ENCODE measurements around the gene BOD1.

- TF ChIP-seq CREB1 (IDR thresholded peaks at IDR 0.05; ENCODE audit: low read depth) = no peak
- TF ChIP-seq REST (IDR thresholded peaks at IDR 0.05; ENCODE audit: low read depth) = no peak
- no peak for TF ChIP-seq TEAD4 (IDR thresholded peaks at IDR 0.05)
- no peak for TF ChIP-seq YY1 (IDR thresholded peaks at IDR 0.05; ENCODE audit: low read depth)
- no peak for TF ChIP-seq TCF12 (IDR thresholded peaks at IDR 0.05; ENCODE audit: low read depth)
- TF ChIP-seq RAD21 (IDR thresholded peaks at IDR 0.05; ENCODE audit: low read depth) = no peak
- TF ChIP-seq CEBPB (IDR thresholded peaks at IDR 0.05) = no peak
- TF ChIP-seq EGR1 (IDR thresholded peaks at IDR 0.05) = no peak
- no peak for TF ChIP-seq EP300 (IDR thresholded peaks at IDR 0.05; ENCODE audit: borderline replicate concordance)
- no peak for TF ChIP-seq MAX (IDR thresholded peaks at IDR 0.05)
Measured at GRCh38 chr5:173612948-173613347, 3.5 kb downstream of the BOD1 start.
